Chondrocyte (in vitro differentiated cells): ENCODE measurements around the gene NBPF19. TPM values are rescaled to one million over a fixed set of nuclear protein-coding genes. Genes with fewer than 3 reads are reported as not detected.
"Not testable (repeated sequence)": the region's sequence is repeated elsewhere in the genome, so short reads cannot be mapped to it uniquely, and the experiment has no call there.

ENCODE experiments used
- DNase-seq: peaks from one replicate; pipeline ENCODE4 v3.0.0; 2021; ENCODE audit warnings: mixed read lengths, low spot score
- H3K27ac Mint-ChIP-seq: one replicate; pipeline ENCODE4 v1.8.0; 2021; ENCODE audit warnings: mild to moderate bottlenecking, moderate library complexity, mixed read lengths; ENCODE audit not compliant: unreplicated experiment
- H3K27me3 Mint-ChIP-seq: 2 replicates; pipeline ENCODE4 v1.8.0; 2021; ENCODE audit warnings: low read depth, mixed read lengths
- H3K36me3 Mint-ChIP-seq: 2 replicates; pipeline ENCODE4 v1.8.0; 2021; ENCODE audit warnings: low read depth, mixed read lengths
- H3K4me1 Mint-ChIP-seq: 2 replicates; pipeline ENCODE4 v1.8.0; 2021; ENCODE audit warnings: low read depth, mild to moderate bottlenecking, mixed read lengths
- H3K4me3 Mint-ChIP-seq: one replicate; pipeline ENCODE4 v1.8.0; 2021; ENCODE audit warnings: mild to moderate bottlenecking, moderate library complexity, mixed read lengths; ENCODE audit not compliant: unreplicated experiment
- H3K9me3 Mint-ChIP-seq: 2 replicates; pipeline ENCODE4 v1.8.0; 2021; ENCODE audit warnings: low read depth, mixed read lengths
- long read RNA-seq: library from polyadenylated mRNA; stranded (forward); transcript quantifications from one replicate; pipeline ENCODE4 v2.0.0, GENCODE V29; 2021
- total RNA-seq: library from RNA; stranded (reverse); gene quantifications from 3 replicates; pipeline ENCODE4 v1.2.1, GENCODE V29; 2021
- TF ChIP-seq, protein P1 (sequence below): fragments of 200-600 bp; sonication (generic); IDR thresholded peaks from 2 replicates; pipeline ENCODE4 v1.5.0; 2021; ENCODE audit warnings: antibody characterized with exemption, mild to moderate bottlenecking, moderate library complexity

NBPF19 gene, protein sequence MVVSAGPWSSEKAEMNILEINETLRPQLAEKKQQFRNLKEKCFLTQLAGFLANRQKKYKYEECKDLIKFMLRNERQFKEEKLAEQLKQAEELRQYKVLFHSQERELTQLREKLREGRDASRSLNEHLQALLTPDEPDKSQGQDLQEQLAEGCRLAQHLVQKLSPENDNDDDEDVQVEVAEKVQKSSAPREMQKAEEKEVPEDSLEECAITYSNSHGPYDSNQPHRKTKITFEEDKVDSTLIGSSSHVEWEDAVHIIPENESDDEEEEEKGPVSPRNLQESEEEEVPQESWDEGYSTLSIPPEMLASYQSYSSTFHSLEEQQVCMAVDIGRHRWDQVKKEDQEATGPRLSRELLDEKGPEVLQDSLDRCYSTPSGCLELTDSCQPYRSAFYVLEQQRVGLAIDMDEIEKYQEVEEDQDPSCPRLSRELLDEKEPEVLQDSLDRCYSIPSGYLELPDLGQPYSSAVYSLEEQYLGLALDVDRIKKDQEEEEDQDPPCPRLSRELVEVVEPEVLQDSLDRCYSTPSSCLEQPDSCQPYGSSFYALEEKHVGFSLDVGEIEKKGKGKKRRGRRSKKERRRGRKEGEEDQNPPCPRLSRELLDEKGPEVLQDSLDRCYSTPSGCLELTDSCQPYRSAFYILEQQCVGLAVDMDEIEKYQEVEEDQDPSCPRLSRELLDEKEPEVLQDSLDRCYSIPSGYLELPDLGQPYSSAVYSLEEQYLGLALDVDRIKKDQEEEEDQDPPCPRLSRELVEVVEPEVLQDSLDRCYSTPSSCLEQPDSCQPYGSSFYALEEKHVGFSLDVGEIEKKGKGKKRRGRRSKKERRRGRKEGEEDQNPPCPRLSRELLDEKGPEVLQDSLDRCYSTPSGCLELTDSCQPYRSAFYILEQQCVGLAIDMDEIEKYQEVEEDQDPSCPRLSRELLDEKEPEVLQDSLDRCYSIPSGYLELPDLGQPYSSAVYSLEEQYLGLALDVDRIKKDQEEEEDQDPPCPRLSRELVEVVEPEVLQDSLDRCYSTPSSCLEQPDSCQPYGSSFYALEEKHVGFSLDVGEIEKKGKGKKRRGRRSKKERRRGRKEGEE (N-terminal part only)
- total RNA-seq, result 12.1 to 19.4 TPM (median 14.0 TPM) in 3 replicates
- long read RNA-seq, partial matches to known transcripts, result 4 of 7 reads
- long read RNA-seq, other reads (novel, unspliced or antisense), result 3 of 7 reads

DNA sequence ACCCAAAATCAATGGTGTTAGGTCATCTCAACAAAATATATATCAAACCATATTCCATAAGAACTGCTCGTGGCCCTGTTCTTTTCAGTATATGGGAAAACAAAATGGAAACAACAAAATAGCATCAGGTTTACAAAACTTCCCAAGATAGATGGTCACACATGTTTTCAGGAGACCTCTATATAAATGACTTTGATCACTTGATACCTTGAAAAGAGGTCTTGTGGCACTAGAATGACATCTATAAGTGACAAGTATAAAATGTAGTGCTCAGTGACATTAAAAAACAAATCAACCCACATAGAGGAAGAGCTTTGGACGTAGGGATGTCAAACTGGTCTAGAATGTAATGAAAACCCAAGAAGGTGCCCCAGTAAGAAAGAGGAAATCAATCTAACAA is at the start of gene NBPF19:
Gene NBPF19 (plus strand): TSS at position 301 of the 400 bp plus-strand sequence. CDS start 888 bp downstream, outside the sequence.
- H3K4me1 Mint-ChIP-seq, H3K36me3 Mint-ChIP-seq, H3K9me3 Mint-ChIP-seq, H3K27me3 Mint-ChIP-seq, H3K27ac Mint-ChIP-seq, H3K4me3 Mint-ChIP-seq, DNase-seq: not testable (repeated sequence)

DNA sequence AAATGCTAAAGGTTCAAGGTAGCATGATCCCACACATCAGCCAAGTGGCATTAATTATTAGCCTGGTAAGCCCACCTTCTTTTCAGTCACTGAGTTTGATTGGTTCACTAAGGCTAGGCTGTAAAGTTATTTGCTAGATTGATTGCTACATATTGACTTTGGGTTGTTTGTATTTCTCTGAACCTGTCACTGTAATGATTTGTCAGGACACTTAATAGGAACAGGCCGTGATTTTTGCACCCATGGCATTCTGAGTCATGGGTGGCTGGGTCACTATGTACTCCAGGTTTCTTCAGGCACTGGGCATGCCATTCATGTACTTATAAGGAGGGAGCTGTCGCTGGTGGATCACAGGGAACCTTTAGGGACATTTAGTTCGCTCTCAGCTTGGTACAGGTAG is 46.5 kb upstream of the NBPF19 start:
- H3K27me3 Mint-ChIP-seq, H3K9me3 Mint-ChIP-seq: not testable (repeated sequence)

DNA sequence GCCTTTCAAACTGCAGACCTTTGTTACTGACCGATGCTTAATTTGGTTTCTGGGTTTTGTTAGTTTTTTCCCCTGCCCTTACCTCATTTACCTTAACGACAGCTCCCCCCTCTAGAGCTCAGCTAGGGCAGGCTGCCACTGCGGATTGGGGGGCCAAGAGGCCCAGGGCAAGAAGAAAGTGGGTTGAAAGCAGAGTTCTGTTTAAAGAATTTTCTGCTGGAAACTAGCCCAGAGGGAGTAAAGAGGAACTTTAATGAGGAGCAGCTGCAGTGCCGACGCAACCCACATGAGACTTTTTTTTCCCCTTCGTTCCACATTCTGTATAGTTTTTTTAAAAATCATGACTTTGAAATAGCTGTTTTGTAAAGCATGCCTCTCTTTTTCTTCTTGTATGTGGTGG is 29.4 kb upstream of the NBPF19 start:
- H3K9me3 Mint-ChIP-seq, DNase-seq, H3K4me1 Mint-ChIP-seq, H3K36me3 Mint-ChIP-seq, H3K27me3 Mint-ChIP-seq: not testable (repeated sequence)
- Mint-ChIP-seq H3K27ac (peak overlapping the region; percentile 79), H3K4me3 (peak overlapping the region; percentile 56)

More for the DNA sequence above, 46.5 kb upstream of the NBPF19 start:
- H3K36me3 Mint-ChIP-seq, H3K4me1 Mint-ChIP-seq, H3K27ac Mint-ChIP-seq, DNase-seq, H3K4me3 Mint-ChIP-seq: not testable (repeated sequence)
- TF ChIP-seq, protein P1, sequence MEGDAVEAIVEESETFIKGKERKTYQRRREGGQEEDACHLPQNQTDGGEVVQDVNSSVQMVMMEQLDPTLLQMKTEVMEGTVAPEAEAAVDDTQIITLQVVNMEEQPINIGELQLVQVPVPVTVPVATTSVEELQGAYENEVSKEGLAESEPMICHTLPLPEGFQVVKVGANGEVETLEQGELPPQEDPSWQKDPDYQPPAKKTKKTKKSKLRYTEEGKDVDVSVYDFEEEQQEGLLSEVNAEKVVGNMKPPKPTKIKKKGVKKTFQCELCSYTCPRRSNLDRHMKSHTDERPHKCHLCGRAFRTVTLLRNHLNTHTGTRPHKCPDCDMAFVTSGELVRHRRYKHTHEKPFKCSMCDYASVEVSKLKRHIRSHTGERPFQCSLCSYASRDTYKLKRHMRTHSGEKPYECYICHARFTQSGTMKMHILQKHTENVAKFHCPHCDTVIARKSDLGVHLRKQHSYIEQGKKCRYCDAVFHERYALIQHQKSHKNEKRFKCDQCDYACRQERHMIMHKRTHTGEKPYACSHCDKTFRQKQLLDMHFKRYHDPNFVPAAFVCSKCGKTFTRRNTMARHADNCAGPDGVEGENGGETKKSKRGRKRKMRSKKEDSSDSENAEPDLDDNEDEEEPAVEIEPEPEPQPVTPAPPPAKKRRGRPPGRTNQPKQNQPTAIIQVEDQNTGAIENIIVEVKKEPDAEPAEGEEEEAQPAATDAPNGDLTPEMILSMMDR, result peak; percentile 26

DNA sequence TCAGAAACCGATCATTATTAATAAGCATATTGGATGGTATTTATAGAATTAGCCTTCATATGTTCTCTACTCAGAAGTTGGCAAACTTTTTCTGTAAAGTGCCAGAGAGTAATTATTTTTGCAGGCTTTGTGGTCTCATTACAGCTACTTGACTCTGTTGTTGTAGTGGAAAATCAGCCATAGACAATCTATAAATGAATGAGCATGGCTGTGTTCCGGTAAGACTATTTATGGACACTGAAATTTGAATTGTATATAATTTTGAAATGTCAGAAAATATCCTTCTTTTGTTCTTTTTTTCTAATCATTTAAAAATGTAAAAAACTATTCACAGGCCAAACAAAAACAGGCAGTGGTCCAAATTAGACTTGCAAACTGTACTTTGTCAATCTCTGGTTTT is 22.6 kb upstream of the NBPF19 start:
- not testable (repeated sequence) for H3K36me3 Mint-ChIP-seq, H3K4me1 Mint-ChIP-seq, H3K27me3 Mint-ChIP-seq

DNA sequence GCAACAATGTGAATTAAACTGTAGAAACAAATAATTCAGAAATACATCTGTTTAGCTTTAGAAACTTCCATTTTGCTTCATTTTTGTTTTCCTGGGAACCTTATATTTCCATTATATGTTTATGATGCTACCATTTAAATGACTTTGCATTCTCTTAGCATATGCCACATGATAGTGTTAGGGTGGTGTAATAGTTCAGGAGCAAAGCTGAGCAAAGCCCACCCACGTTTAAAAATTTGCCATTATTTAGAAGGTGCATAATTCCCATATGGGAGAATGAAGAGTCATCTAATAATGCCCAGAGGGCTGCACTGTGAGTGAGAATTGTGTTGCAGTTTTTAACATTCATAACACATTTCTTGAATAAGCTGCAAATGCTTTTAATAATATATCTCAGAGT is 22.2 kb upstream of the NBPF19 start:
- not testable (repeated sequence) for DNase-seq, H3K27me3 Mint-ChIP-seq, H3K27ac Mint-ChIP-seq, H3K36me3 Mint-ChIP-seq, H3K4me1 Mint-ChIP-seq, H3K4me3 Mint-ChIP-seq, H3K9me3 Mint-ChIP-seq

More for the DNA sequence above, 22.6 kb upstream of the NBPF19 start:
- not testable (repeated sequence) for H3K4me3 Mint-ChIP-seq, H3K9me3 Mint-ChIP-seq, H3K27ac Mint-ChIP-seq, DNase-seq

DNA sequence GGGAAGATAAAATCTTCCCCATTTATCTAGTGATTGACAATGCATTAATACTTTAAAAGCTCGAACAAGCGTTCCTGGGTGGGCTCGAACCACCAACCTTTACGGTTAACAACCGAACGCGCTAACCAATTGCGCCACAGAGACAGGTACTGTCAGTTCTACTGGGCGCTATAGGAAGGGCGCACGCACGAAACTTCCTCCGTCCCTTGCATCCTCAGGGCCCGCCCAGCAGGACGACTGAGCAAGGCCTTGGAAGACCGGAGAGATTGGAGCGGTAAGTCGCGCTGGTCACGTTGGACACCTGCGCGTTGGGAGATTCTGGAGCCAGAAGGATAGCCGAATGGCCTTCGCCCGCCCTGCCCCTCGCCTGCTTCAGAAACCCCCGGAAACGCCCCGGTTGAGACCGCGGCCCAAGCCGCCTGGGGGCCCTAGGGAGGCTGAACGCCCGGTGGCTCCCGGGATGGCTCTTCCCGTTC is 83.5 kb downstream of the NBPF19 start:
- not testable (repeated sequence) for H3K27ac Mint-ChIP-seq, H3K9me3 Mint-ChIP-seq, H3K27me3 Mint-ChIP-seq, H3K36me3 Mint-ChIP-seq, H3K4me1 Mint-ChIP-seq
- TF ChIP-seq, protein P1, result peak; percentile 52
- H3K4me3 Mint-ChIP-seq, result peak overlapping the region; percentile 71
- peak; percentile 32 for DNase-seq

DNA sequence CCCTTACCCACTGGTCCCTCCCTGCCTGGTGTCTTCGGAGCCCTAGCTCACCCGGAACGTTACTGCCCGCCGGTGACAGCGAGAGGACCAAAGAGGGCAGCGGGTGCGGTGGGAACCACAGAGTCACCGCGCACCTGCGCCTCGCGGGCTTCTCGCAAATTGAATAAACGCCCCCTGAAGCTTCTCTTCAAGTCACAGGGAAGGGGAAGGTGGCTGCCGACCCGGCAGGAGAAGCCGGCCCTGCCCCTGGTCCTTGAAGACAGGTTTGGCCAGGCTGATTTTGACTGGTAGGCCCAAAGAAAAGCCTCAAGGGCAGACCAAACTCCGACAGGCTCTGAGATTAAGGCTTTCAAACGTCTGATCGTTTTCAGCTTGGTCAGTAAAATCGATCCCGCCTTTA is 87.0 kb downstream of the NBPF19 start:
- H3K9me3 Mint-ChIP-seq, H3K27ac Mint-ChIP-seq, H3K27me3 Mint-ChIP-seq, H3K36me3 Mint-ChIP-seq, H3K4me1 Mint-ChIP-seq, H3K4me3 Mint-ChIP-seq: not testable (repeated sequence)
- peak; percentile 43 for DNase-seq

DNA sequence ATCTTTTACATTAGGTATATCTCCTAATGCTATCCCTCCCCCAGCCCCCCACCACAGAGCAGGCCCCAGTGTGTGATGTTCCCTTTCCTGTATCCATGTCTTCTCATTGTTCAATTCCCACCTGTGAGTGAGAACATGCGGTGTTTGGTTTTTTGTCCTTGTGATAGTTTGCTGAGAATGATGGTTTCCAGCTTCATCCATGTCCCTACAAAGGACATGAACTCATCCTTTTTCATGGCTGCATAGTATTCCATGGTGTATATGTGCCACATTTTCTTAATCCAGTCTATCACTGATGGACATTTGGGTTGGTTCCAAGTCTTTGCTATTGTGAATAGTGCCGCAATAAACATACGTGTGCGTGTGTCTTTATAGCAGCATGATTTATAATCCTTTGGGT is 90.6 kb downstream of the NBPF19 start:
- H3K9me3 Mint-ChIP-seq, H3K27ac Mint-ChIP-seq, DNase-seq, H3K4me1 Mint-ChIP-seq, H3K36me3 Mint-ChIP-seq, H3K4me3 Mint-ChIP-seq, H3K27me3 Mint-ChIP-seq: not testable (repeated sequence)

DNA sequence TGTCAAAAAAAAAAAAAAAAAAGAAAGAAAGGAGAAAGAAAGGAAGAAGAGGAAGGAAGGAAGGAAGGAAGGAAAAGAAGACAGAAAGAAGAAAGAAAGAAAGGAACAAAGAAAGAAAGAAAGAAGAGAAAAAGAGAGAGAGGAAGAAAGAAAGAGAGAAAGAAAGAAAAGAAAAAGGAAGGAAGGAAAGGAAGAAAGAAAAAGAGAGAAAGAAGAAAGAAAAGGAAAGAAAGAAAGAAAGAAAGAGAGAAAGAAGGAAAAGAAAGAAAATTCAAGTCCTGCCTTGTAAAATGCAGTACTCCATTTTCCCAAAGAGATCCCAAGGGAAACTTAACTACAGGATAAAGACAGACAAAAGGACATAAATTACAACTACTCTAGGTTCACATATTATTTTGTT is 97.9 kb downstream of the NBPF19 start:
- H3K27me3 Mint-ChIP-seq, DNase-seq, H3K27ac Mint-ChIP-seq, H3K36me3 Mint-ChIP-seq, H3K4me3 Mint-ChIP-seq, H3K4me1 Mint-ChIP-seq, H3K9me3 Mint-ChIP-seq: not testable (repeated sequence)

DNA sequence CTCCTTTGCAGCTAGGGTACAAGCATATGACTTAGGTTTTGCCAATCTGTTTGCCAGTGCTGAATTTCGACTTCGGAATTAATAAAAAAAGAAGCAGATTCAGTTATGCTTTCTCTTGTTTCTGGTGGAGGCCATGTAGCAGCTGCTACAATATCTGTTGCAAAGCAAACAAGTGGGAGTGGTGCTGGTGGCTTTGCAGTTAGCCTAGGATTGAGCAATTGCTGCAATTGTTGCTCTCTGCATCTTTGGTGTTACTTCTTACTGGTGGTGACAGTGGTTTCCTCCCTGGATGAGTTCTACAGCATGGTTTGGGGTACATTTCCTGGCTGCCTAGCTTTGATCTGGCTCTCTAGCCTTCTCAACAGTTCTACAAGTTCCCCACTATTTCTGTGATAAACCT is 110.7 kb downstream of the NBPF19 start:
- H3K36me3 Mint-ChIP-seq, H3K4me1 Mint-ChIP-seq, H3K9me3 Mint-ChIP-seq, H3K4me3 Mint-ChIP-seq, H3K27ac Mint-ChIP-seq, H3K27me3 Mint-ChIP-seq, DNase-seq: not testable (repeated sequence)
